Measurements from ENCODE around the gene RGSL1.

The RGSL1 gene

DNA sequence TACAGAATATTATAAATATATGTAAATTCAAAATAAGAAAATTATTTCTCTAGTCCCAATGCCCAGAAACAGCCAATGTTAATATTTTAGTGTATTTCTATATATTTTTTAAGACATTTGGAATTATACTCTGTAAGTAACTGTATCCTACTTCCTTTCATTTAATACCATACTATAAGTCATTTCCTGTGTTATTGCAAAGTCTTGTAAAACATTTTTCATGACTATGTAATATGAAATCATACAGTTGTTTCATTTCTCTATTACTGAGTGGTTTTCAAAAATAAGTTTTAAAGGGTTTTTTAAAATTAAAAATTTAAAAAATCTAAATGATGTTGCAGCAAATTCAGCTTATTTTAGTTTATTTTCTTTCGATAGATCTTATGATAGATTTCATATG lies 137.1 kb downstream of the RGSL1 start:
- intact Hi-C loops (cut with DNase I) = no loop called here
- DNase-seq = no peak

- intact Hi-C loops (cut with DNase I) = no loop called here
- DNase-seq = no peak
Measured at GRCh38 chr1:182587666-182588499, 137.9 kb downstream of the RGSL1 start.

- intact Hi-C loops (cut with DNase I) = no loop called here
- peak; percentile 48 to 96 (median 72) for DNase-seq
Measured at GRCh38 chr1:182588500-182589396, 138.8 kb downstream of the RGSL1 start, which contains the start of gene RNASEL. Gene RNASEL (minus strand): TSS chr1:182589256. CDS start chr1:182586806, 2,450 bp downstream.

DNA sequence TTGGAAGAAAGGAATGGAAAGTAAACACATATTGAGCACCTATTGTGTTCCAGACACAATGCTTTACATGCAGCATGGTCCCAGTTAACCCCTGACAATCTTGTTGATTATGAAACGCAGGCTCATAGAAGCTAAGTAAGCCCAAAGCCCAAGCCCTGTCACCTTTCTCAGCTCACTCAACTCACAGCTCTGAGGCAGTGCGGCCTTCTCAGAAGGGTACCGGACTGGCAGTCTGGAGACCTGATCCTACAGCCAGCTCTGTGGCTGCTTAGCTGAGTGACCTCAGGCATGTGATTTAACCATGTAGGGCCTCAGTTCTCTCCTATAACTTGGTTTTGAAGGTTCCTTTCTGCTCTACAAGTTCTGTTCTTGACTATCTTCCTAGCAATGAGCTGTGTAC lies 139.6 kb downstream of the RGSL1 start:
- intact Hi-C loops (cut with DNase I) = no loop called here
- DNase-seq = no peak

GRCh38 chr1:182589931-182590330 lies 140.0 kb downstream of the RGSL1 start:
- no peak for DNase-seq
- intact Hi-C loops (cut with DNase I) = no loop called here

- intact Hi-C loops (cut with DNase I) = no loop called here
- DNase-seq = peak in 8 of 10 donors; percentile 38 to 91 (median 71)
Measured at GRCh38 chr1:182595641-182596240, 145.8 kb downstream of the RGSL1 start.

GRCh38 chr1:182596934-182597333 lies 147.0 kb downstream of the RGSL1 start:
- intact Hi-C loops (cut with DNase I) = no loop called here

GRCh38 chr1:182598296-182598695 lies 148.3 kb downstream of the RGSL1 start:
- intact Hi-C loops (cut with DNase I) = no loop called here
- no peak for DNase-seq

More at GRCh38 chr1:182596934-182597333, 147.0 kb downstream of the RGSL1 start:
- DNase-seq = no peak

- DNase-seq = no peak
- intact Hi-C loops (cut with DNase I) = no loop called here
Measured at GRCh38 chr1:182599339-182599738, 149.4 kb downstream of the RGSL1 start.

DNA sequence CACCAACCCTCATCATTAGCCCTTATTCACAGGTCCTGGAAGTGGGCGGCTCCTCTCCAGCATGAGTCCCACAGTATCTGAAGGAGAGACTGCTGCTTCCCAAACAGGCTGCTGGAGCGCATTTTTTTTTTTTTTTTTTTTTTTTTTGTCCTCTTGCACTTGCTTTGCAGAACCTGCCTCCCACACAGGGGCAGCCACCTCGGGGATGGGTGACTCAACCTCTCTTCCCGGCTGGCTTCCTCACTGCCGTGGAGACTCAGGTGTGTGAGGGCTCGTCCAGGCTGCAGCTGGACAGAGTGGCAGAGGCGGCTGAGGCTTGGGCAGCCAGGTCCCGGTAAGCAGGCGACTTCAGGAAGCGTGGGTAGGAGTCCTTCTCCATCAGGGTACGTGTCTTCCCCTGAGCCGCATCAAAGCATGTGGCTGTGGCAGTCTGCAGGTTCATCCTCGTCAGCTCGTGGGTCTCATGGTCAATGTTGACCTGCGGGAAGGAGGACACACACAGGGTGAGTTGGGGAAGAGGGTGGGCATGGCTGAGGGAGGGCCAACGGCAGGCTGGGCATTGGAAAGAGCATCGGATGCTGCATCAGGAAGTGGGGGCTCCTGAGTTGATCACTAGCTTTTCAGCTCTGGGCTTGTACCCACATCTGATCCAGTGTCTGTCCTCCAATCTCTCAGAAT lies 150.2 kb downstream of the RGSL1 start:
- intact Hi-C loops (cut with DNase I) = loop anchor here (10.0 kb wide), 1 partner anchor 515 kb away; no protein-coding TSS in a partner anchor
- no peak for DNase-seq

- no peak for DNase-seq
- intact Hi-C loops (cut with DNase I) = loop anchor here (1.0 to 10.0 kb wide), 2 partner anchors 188 to 516 kb away; partner anchors contain the start of gene NPL
Measured at GRCh38 chr1:182600745-182601415, 150.9 kb downstream of the RGSL1 start.

GRCh38 chr1:182601416-182601786 lies 151.5 kb downstream of the RGSL1 start:
- DNase-seq = peak in 6 of 10 donors; percentile 33 to 91 (median 58)
- intact Hi-C loops (cut with DNase I) = loop anchor here (1.0 to 10.0 kb wide), 2 partner anchors 188 to 517 kb away; partner anchors contain the start of gene NPL

DNA sequence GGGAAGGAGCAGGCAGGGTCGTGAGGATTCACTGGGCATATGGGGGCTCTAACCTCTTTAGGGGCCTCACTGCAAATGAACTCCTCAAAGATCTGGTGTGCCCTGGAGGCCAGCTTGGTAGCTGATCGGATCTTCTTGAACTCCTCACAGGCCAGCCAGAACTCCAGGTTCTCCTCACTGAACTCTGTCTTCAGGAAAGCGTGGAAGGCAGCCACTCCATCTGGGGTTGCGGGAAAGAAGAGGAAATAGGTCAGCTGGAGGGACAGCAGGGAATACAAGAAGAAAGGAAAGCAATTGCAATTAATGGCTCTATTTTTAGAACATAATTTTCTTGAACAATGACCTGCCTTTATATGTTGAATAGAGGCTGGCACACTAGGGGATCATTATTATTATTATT lies 152.0 kb downstream of the RGSL1 start:
- DNase-seq = no peak
- intact Hi-C loops (cut with DNase I) = loop anchor here (1.0 to 10.0 kb wide), 3 partner anchors 180 to 517 kb away; partner anchors contain the start of gene NPL

DNA sequence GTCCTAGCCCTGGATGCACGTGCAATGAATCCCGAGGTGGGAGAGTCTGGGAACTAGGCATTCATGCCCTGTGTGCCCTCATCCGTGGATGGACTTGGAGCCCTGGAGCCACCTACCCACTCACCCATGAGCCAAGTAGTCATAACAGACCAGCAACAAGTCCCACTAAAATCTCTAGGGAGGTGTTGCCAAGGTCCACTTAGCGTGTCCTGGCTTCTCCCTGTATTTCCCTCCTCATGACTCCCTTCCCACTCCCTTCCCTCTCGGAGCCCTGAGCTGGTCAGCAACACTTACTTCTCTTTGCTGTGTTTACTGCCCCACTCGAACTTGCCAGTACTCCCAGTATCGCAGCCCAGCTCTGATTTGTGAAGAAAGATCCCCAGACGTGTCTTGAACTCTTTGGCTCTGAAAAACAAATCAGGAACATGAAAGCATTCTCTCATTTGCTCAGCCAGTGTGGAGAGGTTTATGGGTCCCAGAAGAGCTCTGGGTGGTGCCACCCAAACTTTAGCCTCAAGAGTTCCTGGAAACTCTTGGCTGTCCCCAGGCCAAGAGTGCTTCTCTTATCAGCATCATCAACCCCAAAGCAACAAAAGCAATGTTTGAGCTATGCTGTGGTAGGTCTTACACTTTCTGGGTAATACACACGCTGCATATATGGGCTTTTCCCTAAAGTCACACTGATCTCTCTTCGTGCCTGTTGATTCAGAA lies 153.1 kb downstream of the RGSL1 start:
- DNase-seq = no peak
- intact Hi-C loops (cut with DNase I) = loop anchor here (1.0 to 10.0 kb wide), 2 partner anchors 179 to 518 kb away; no protein-coding TSS in a partner anchor

GRCh38 chr1:182603646-182604174 lies 153.8 kb downstream of the RGSL1 start:
- intact Hi-C loops (cut with DNase I) = loop anchor here (10.0 kb wide), 1 partner anchor 519 kb away; no protein-coding TSS in a partner anchor
- peak in 1 of 10 donors; percentile 80 for DNase-seq

DNA sequence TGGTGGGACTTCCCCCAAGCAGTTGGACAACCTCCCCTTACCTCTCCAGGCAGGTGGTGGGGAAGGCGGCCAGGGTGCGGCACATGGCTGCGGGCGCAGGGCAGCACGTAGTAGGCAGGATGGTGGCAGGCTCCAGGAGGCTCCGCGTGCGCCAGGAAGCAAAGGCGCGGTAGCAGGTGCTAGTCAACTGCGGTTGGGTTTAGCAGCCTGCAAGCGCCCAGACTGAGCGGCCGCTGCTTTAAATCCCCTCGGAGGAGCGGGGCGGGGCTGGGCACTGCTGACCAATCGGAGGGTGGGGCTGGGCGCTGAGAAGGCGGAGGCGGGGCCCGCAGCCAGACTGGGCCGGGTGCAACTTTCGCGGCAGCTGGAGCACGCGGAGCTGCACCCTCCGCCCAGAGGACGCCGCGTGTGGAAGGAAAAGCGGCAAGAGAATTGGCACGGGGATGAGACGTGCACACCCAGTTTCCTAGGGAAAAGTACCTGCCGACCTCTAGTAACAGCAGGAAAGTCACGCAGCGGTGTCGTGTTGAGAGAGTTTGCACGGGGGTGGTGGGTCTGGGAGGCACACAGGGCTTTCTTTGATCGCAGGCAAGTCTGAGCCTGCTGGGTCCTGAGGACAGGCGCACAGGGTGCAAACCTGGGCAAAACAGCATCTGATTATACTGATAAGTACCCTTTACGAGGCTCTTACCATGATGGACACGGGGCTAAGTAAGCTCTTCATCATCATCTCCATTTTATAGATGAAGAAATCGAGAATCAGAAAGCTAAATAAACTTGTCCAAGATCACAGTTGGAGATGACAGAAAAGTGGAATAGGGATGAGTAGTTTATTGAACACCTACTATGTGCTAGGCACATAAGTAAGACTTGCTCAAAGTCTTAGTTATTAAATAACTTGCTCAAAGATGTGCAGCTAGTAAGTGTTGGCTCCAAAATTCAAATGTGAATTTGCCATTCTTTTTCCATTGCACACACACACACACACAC lies 154.5 kb downstream of the RGSL1 start, which contains the start of gene RGS16:
Gene RGS16 (minus strand): TSS at position 215 of the 990 bp plus-strand sequence. CDS start 130 bp downstream, at position 85.
- intact Hi-C loops (cut with DNase I) = loop anchor here (10.0 kb wide), 1 partner anchor 520 kb away; no protein-coding TSS in a partner anchor

GRCh38 chr1:182607566-182607965 lies 157.6 kb downstream of the RGSL1 start:
- intact Hi-C loops (cut with DNase I) = loop anchor here (10.0 kb wide), 1 partner anchor 523 kb away; no protein-coding TSS in a partner anchor

More for the DNA sequence above, 154.5 kb downstream of the RGSL1 start, which contains the start of gene RGS16:
- DNase-seq = peak; percentile 84 to 99 (median 92)

More at GRCh38 chr1:182607566-182607965, 157.6 kb downstream of the RGSL1 start:
- no peak for DNase-seq
